Measurements from ENCODE around the gene COIL. TPM values are rescaled to one million over a fixed set of nuclear protein-coding genes. Genes with fewer than 3 reads are reported as not detected.
"Not testable (repeated sequence)": the region's sequence is repeated elsewhere in the genome, so short reads cannot be mapped to it uniquely, and the experiment has no call there.

The COIL gene
- total and polyA plus RNA-seq, 4 donors, result 7.2 to 21.4 (median 9.7) TPM

DNA sequence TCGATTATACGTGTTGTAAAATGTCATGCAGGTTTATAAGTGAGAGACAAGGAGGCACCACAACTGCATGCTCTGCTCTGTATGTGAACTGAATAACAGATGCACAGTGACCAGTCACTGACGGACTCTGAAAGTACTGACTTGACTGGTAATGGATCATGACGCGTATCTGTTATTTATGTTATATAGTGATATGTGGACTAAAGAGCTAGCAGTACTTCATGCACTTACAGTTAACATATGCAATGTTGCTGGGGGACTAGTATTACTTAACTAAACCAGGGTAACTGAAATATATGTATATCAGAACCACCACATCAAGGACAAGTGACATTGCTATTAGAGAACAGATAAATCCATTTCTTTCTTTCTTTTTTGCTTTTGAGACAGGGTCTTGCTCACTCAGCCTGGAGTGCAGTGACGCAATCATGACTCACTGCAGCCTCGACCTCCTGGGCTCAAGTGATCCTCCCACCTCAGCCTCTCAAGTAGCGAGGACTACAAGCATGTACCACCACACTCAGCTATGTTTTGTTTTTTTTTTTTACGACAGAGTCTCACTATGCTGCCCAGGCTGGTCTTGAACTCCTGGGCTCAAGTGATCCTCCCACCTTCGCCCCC, 17.2 kb downstream of the COIL start:
- H3K9me3 ChIP-seq (ENCODE audit: control insufficient read depth in 4 of 4, insufficient read depth in 3 of 4, low read length in 3 of 4), result no peaks in the 10 kb centered on the region
- H3K36me3 ChIP-seq (ENCODE audit: control insufficient read depth in 4 of 4, insufficient read depth in 4 of 4, low read length in 4 of 4), result peaks cover 16 to 34% (median 22%) of the 10 kb centered on the region in 4 donors
- no peak for DNase-seq
- H3K27me3 ChIP-seq (ENCODE audit: control insufficient read depth in 3 of 3, insufficient read depth in 3 of 3, low read length in 2 of 3), result no peaks in the 10 kb centered on the region
- no peak for ATAC-seq (ENCODE audit: insufficient read depth, low FRiP score)
- H3K9ac ChIP-seq (ENCODE audit: insufficient read depth in 1 of 2, low read length in 2 of 2), result no peak overlapping the region
- H3K4me3 ChIP-seq, result no peak overlapping the region
- WGBS, 2 donors, result 87 to 89% methylated on average over 10 of the region's 10 CpGs
- H3K27ac ChIP-seq (ENCODE audit: low read depth in 1 of 2, low read length in 1 of 2), result no peak overlapping the region
- TF ChIP-seq, protein P1, sequence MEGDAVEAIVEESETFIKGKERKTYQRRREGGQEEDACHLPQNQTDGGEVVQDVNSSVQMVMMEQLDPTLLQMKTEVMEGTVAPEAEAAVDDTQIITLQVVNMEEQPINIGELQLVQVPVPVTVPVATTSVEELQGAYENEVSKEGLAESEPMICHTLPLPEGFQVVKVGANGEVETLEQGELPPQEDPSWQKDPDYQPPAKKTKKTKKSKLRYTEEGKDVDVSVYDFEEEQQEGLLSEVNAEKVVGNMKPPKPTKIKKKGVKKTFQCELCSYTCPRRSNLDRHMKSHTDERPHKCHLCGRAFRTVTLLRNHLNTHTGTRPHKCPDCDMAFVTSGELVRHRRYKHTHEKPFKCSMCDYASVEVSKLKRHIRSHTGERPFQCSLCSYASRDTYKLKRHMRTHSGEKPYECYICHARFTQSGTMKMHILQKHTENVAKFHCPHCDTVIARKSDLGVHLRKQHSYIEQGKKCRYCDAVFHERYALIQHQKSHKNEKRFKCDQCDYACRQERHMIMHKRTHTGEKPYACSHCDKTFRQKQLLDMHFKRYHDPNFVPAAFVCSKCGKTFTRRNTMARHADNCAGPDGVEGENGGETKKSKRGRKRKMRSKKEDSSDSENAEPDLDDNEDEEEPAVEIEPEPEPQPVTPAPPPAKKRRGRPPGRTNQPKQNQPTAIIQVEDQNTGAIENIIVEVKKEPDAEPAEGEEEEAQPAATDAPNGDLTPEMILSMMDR (IDR thresholded peaks at IDR 0.05; ENCODE audit: control extremely low read depth, extremely low read depth), result no peak
- no peaks in the 10 kb centered on the region for H3K4me1 ChIP-seq (ENCODE audit: control insufficient read depth in 5 of 5, insufficient read depth in 5 of 5, low read length in 5 of 5)

DNA sequence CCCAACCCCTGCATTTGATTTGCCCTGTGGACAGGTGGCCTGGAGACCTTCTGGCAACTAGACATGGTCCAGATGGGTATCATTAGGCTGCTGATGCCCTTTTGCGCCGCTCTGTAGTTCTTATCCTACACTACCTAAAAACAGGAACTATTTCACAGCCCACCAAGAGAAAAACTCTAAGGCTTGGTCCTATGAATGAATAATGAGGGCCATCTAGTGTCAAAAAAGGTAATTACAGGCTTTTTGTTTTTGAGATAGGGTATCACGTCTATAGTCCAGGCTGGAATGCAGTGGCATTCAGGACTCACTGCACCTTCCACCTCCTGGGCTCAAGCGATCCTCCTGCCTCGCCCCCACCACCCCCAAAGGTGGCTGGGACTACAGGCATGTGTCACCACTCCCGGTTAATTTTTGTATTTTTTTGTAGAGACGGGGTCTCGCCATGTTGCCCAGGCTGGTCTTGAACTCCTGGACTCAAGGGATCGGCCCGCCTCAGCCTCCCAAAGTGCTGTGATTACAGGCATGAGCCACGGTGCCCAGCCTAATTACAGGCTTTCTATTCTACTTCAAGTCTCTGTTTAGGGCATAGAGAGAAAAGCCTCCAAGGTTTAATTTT, 20.9 kb downstream of the COIL start:
- Histone ChIP-seq H3K4me3 (no peak overlapping the region), H3K9ac (ENCODE audit: insufficient read depth in 1 of 2, low read length in 2 of 2) (no peak overlapping the region), H3K9me3 (ENCODE audit: control insufficient read depth in 4 of 4, insufficient read depth in 3 of 4, low read length in 3 of 4) (no peaks in the 10 kb centered on the region), H3K4me1 (ENCODE audit: control insufficient read depth in 5 of 5, insufficient read depth in 5 of 5, low read length in 5 of 5) (no peaks in the 10 kb centered on the region), H3K27me3 (ENCODE audit: control insufficient read depth in 3 of 3, insufficient read depth in 3 of 3, low read length in 2 of 3) (no peaks in the 10 kb centered on the region), H3K27ac (ENCODE audit: low read depth in 1 of 2, low read length in 1 of 2) (no peak overlapping the region), H3K36me3 (ENCODE audit: control insufficient read depth in 4 of 4, insufficient read depth in 4 of 4, low read length in 4 of 4) (peaks cover 13 to 51% (median 20%) of the 10 kb centered on the region in 4 donors)
- peak; percentile 53 for ATAC-seq (ENCODE audit: insufficient read depth, low FRiP score)
- WGBS, 2 donors, result 49 to 57% methylated on average over 11 of the region's 11 CpGs
- peak; percentile 12 to 72 (median 72) for DNase-seq
- TF ChIP-seq, protein P1 (IDR thresholded peaks at IDR 0.05; ENCODE audit: control extremely low read depth, extremely low read depth), result peak; percentile 57

DNA sequence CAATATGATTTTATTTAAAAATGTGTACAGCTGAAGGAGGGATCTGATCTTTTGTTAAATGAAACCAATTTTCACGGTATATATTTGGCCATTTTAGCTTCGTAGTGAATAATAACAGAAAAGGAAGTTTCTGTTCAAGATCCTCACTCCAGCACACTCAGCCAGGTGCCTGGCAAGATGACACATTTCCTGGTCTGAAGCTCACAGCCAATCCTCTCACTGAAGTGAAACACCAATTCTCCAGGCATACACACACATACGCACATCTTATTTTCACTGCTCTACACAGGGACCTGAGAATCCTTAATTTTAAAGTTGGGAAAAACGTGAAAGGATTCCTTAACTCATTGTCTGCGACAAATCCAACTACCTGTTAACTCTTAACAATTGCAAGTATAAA, 22.6 kb downstream of the COIL start:
- not testable (repeated sequence) for H3K9me3 ChIP-seq (ENCODE audit: control insufficient read depth in 4 of 4, insufficient read depth in 3 of 4, low read length in 3 of 4); DNase-seq; H3K4me3 ChIP-seq; H3K4me1 ChIP-seq (ENCODE audit: control insufficient read depth in 5 of 5, insufficient read depth in 5 of 5, low read length in 5 of 5); H3K9ac ChIP-seq (ENCODE audit: insufficient read depth in 1 of 2, low read length in 2 of 2); H3K27ac ChIP-seq (ENCODE audit: low read depth in 1 of 2, low read length in 1 of 2); ATAC-seq (ENCODE audit: insufficient read depth, low FRiP score); H3K27me3 ChIP-seq (ENCODE audit: control insufficient read depth in 3 of 3, insufficient read depth in 3 of 3, low read length in 2 of 3)
- peaks cover 12 to 45% (median 17%) of the 10 kb centered on the region in 4 donors for H3K36me3 ChIP-seq (ENCODE audit: control insufficient read depth in 4 of 4, insufficient read depth in 4 of 4, low read length in 4 of 4)
- 80 to 83% methylated on average over 5 of the region's 5 CpGs for WGBS, 2 donors

DNA sequence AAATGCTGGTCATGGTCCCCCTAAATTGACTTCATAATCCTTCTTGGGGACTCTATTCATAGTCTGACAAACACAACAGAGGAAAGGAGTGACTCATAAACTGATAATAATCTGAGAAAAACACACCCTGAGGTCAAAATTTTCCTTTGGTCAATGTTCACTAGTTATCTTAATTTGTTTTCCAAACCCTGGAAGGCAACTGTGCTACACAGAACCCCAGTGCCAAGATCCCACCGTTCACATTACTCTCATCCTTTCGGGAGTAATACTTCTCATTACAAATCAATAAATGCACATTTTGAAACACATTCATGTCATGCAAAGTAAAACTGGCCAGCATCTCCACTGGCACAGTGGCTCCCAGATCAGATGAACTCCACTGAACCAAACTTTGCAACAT, 23.2 kb downstream of the COIL start:
- 72 to 90% methylated on average over 2 of the region's 2 CpGs for WGBS, 2 donors
- H3K9ac ChIP-seq (ENCODE audit: insufficient read depth in 1 of 2, low read length in 2 of 2), result no peak overlapping the region
- H3K9me3 ChIP-seq (ENCODE audit: control insufficient read depth in 4 of 4, insufficient read depth in 3 of 4, low read length in 3 of 4), result no peaks in the 10 kb centered on the region
- no peaks in the 10 kb centered on the region for H3K27me3 ChIP-seq (ENCODE audit: control insufficient read depth in 3 of 3, insufficient read depth in 3 of 3, low read length in 2 of 3)
- no peak for DNase-seq
- H3K4me3 ChIP-seq, result no peak overlapping the region
- no peak for ATAC-seq (ENCODE audit: insufficient read depth, low FRiP score)
- TF ChIP-seq, protein P1 (IDR thresholded peaks at IDR 0.05; ENCODE audit: control extremely low read depth, extremely low read depth), result no peak
- H3K27ac ChIP-seq (ENCODE audit: low read depth in 1 of 2, low read length in 1 of 2), result peak overlapping the region in 1 of 2 donors; percentile 62
- no peaks in the 10 kb centered on the region for H3K4me1 ChIP-seq (ENCODE audit: control insufficient read depth in 5 of 5, insufficient read depth in 5 of 5, low read length in 5 of 5)
- peaks cover 12 to 42% (median 16%) of the 10 kb centered on the region in 4 donors for H3K36me3 ChIP-seq (ENCODE audit: control insufficient read depth in 4 of 4, insufficient read depth in 4 of 4, low read length in 4 of 4)
